Suprapubic skin (tissue), 4 donors: ENCODE results near the gene RUNDC3A. TPM values are rescaled to one million over a fixed set of nuclear protein-coding genes. Genes with fewer than 3 reads are reported as not detected.

Experiments
- DNase-seq, 2 donors: peaks; one replicate each; pipeline ENCODE4 v3.0.0-alpha.2; 2019; ENCODE audit warnings: low spot score in 2 of 2
- H3K27ac ChIP-seq: fragments of 200-600 bp; sonication (generic); one replicate; pipeline ENCODE4 v1.5.1; 2019
- H3K27me3 ChIP-seq: fragments of 200-600 bp; sonication (generic); one replicate; pipeline ENCODE4 v1.5.1; 2019
- H3K36me3 ChIP-seq: fragments of 200-600 bp; sonication (generic); one replicate; pipeline ENCODE4 v1.5.1; 2019
- H3K4me1 ChIP-seq: fragments of 200-600 bp; sonication (generic); one replicate; pipeline ENCODE4 v1.5.1; 2019
- H3K4me3 ChIP-seq: fragments of 200-600 bp; sonication (generic); one replicate; pipeline ENCODE4 v1.5.1; 2019; ENCODE audit warnings: mild to moderate bottlenecking
- H3K9me3 ChIP-seq: fragments of 200-600 bp; sonication (generic); one replicate; pipeline ENCODE4 v1.5.1; 2019
- EP300 ChIP-seq: sonication (generic); formaldehyde crosslinking; IDR thresholded peaks from one replicate; pipeline ENCODE4 v1.6.1; 2017; ENCODE audit warnings: antibody characterized with exemption
- POLR2A ChIP-seq, 2 donors: fragments of 450-650 bp; IDR thresholded peaks; one replicate each; pipeline ENCODE4 v1.6.1; 2017; ENCODE audit warnings: antibody characterized with exemption in 2 of 2, mild to moderate bottlenecking in 2 of 2, moderate library complexity in 2 of 2
- POLR2AphosphoS5 ChIP-seq, 3 donors: sonication (generic); formaldehyde crosslinking; IDR thresholded peaks; one replicate each; pipeline ENCODE4 v1.6.1; 2017; ENCODE audit warnings: antibody characterized with exemption in 3 of 3
- WGBS: methylation state at CpG from one replicate; pipeline ENCODE4 v1.1.5; 2018; 5-methylcytosine and 5-hydroxymethylcytosine counted together
- total RNA-seq, 4 donors: library from RNA; depleted of rRNA; stranded (reverse); fragments of >200 nt; gene quantifications; one replicate each; pipeline ENCODE4 v1.1.0, GENCODE V29; 2016
- TF ChIP-seq, protein P1 (sequence below), 2 donors: fragments of 200-600 bp in 1 of 2; fragments of 450-650 bp in 1 of 2; sonication (generic) in 1 of 2; IDR thresholded peaks; one replicate each; pipeline ENCODE4 v1.5.1; 2016 to 2019; ENCODE audit warnings: antibody characterized with exemption in 2 of 2, mild to moderate bottlenecking in 1 of 2, moderate library complexity in 1 of 2

RUNDC3A gene
- total RNA-seq, 4 donors from 2014 or later, result 12.6 to 22.0 (median 14.7) TPM

- Histone ChIP-seq H3K27me3 (peaks cover 6% of the 10 kb centered on the region), H3K4me3 (no peak overlapping the region), H3K27ac (no peak overlapping the region), H3K4me1 (peaks cover 19% of the 10 kb centered on the region), H3K9me3 (no peaks in the 10 kb centered on the region), H3K36me3 (no peaks in the 10 kb centered on the region)
- WGBS, result 53% methylated on average over 6 of the region's 6 CpGs
- TF ChIP-seq POLR2A (IDR thresholded peaks at IDR 0.05) (no peak), EP300 (no peak), POLR2AphosphoS5 (IDR thresholded peaks at IDR 0.05) (no peak)
- TF ChIP-seq, protein P1, sequence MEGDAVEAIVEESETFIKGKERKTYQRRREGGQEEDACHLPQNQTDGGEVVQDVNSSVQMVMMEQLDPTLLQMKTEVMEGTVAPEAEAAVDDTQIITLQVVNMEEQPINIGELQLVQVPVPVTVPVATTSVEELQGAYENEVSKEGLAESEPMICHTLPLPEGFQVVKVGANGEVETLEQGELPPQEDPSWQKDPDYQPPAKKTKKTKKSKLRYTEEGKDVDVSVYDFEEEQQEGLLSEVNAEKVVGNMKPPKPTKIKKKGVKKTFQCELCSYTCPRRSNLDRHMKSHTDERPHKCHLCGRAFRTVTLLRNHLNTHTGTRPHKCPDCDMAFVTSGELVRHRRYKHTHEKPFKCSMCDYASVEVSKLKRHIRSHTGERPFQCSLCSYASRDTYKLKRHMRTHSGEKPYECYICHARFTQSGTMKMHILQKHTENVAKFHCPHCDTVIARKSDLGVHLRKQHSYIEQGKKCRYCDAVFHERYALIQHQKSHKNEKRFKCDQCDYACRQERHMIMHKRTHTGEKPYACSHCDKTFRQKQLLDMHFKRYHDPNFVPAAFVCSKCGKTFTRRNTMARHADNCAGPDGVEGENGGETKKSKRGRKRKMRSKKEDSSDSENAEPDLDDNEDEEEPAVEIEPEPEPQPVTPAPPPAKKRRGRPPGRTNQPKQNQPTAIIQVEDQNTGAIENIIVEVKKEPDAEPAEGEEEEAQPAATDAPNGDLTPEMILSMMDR (IDR thresholded peaks at IDR 0.05), result no peak
- no peak for DNase-seq
Observed at GRCh38 chr17:44360144-44360533, 51.7 kb downstream of the RUNDC3A start.

DNA sequence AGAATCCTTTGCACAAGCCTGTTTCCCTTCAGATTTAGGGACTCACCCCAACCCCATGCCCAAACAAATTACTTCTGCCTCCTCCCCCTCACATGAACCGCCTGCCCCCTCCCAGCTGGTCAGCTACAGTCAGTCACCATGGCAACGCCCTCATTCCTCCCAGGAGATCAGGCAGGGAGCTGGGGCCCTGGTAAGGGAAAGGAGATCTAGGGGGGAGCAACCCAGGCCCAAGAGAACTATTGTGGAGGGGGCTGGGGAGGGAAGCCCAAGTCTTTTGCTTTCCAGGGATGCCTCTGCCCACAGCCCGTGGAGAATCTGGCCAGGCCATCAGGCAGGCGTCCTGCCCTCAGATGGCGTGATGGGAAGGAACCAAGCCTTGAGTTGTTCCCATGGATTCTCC is 52.4 kb downstream of the RUNDC3A start:
- Histone ChIP-seq H3K4me3 (no peak overlapping the region), H3K27me3 (peaks cover 6% of the 10 kb centered on the region), H3K36me3 (no peaks in the 10 kb centered on the region), H3K9me3 (no peaks in the 10 kb centered on the region), H3K27ac (no peak overlapping the region), H3K4me1 (peaks cover 19% of the 10 kb centered on the region)
- WGBS, result 64% methylated on average over 4 of the region's 5 CpGs
- no peak for DNase-seq
- TF ChIP-seq, protein P1 (IDR thresholded peaks at IDR 0.05), result no peak
- no peak for TF ChIP-seq EP300
- TF ChIP-seq POLR2AphosphoS5 (IDR thresholded peaks at IDR 0.05), result no peak
- TF ChIP-seq POLR2A (IDR thresholded peaks at IDR 0.05), result no peak

DNA sequence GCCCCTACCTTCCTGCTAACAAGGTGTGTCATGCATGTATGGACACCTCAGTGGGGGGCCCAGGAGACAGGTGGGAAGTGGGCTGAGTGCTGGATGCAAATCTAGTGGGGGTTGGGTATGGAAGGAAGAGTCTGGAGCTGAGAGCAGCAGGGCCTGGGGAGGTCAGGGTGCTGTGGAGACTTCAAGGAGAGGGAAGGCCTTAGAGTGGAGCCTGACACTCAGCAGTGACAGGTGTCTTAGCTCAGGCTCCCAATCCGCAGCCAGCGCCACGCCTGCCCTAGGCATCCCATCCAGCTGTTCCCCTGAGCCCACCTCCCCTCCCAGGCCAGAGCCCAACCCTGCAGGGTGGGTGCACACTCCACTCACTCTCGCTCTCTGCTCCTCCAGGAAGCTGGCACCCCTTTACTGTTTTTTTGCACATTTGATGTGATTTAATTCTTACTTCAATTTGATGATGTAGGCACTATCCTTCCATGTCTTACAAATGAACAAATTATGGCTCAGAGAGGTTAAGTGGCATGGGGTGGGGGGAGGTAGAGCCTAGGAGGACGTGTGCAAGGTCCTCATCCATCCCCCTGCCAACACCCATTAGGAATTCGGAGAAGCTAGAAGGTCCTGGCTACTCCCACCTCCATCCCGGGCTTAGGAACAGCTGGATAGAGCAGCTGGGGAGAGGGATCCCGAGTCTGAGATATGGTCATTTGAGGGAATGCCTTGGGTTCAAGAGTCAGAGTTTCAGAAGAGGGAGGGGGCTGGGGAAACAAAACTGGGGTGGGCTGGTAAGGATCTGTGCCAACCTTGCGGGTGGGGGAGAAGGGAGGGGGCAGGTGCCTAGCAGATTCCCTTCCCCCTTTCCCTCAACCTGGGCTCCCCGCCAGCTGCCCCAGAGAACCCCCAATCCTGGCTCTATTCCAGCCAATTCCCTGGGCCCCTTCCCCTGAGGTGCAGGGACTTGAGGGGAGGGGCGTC is 53.2 kb downstream of the RUNDC3A start:
- H3K9me3 ChIP-seq, result no peaks in the 10 kb centered on the region
- TF ChIP-seq POLR2AphosphoS5 (IDR thresholded peaks at IDR 0.05) (no peak), EP300 (no peak), POLR2A (IDR thresholded peaks at IDR 0.05) (no peak)
- TF ChIP-seq, protein P1 (IDR thresholded peaks at IDR 0.05), result no peak
- H3K4me3 ChIP-seq, result no peak overlapping the region
- H3K4me1 ChIP-seq, result peaks cover 19% of the 10 kb centered on the region
- H3K27me3 ChIP-seq, result peaks cover 9% of the 10 kb centered on the region
- no peak for DNase-seq
- 64% methylated on average over 11 of the region's 11 CpGs for WGBS
- H3K27ac ChIP-seq, result no peak overlapping the region
- no peaks in the 10 kb centered on the region for H3K36me3 ChIP-seq

DNA sequence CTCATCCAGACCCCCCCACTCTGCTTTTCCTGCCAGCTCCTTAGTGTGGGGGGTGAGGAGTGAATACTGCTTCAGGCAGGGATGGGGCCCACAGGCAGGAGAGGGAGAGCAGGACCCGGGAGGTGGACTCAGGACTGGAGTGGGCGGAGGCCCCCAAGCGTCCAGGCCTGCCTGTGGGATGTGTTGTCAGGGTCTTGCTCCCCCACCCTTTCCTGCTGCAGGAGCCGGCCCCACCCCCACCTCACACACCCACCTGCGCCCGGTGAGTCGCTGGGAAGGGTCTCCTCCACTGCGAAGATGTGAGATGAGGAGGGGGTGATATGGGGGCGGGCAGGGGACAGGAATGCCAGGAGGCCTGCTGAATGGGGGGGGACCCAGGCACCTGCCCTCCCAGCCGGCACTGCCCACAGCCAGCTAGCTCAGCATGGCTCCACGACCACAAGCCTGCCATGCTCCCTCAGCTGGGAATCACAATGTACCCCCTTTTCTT is 54.1 kb downstream of the RUNDC3A start:
- peak; percentile 65 to 69 for DNase-seq
- no peaks in the 10 kb centered on the region for H3K36me3 ChIP-seq
- WGBS, result 21% methylated on average over 5 of the region's 11 CpGs
- no peaks in the 10 kb centered on the region for H3K9me3 ChIP-seq
- peak overlapping the region; percentile 83 for H3K4me3 ChIP-seq
- peaks cover 23% of the 10 kb centered on the region for H3K4me1 ChIP-seq
- peaks cover 9% of the 10 kb centered on the region for H3K27me3 ChIP-seq
- TF ChIP-seq POLR2AphosphoS5 (IDR thresholded peaks at IDR 0.05) (no peak), POLR2A (IDR thresholded peaks at IDR 0.05) (no peak), EP300 (no peak)
- TF ChIP-seq, protein P1 (IDR thresholded peaks at IDR 0.05), result no peak
- no peak overlapping the region for H3K27ac ChIP-seq

- Histone ChIP-seq H3K27ac (no peak overlapping the region), H3K9me3 (no peaks in the 10 kb centered on the region), H3K4me3 (peak overlapping the region; percentile 83), H3K4me1 (peaks cover 24% of the 10 kb centered on the region), H3K36me3 (no peaks in the 10 kb centered on the region), H3K27me3 (peaks cover 9% of the 10 kb centered on the region)
- WGBS, result 3% methylated on average over 4 of the region's 45 CpGs
- DNase-seq, result peak; percentile 66 to 79
- no peak for TF ChIP-seq POLR2A (IDR thresholded peaks at IDR 0.05)
- no peak for TF ChIP-seq POLR2AphosphoS5 (IDR thresholded peaks at IDR 0.05)
- TF ChIP-seq, protein P1 (IDR thresholded peaks at IDR 0.05), result no peak
Observed at GRCh38 chr17:44362949-44363612, 54.7 kb downstream of the RUNDC3A start.
